Trophoblast cell (in vitro differentiated cells and primary cell): ENCODE measurements around the gene SPINT1.

Source experiments
- DNase-seq, 2 donors: peaks; one replicate each; pipeline ENCODE4 v3.0.0-alpha.2; 2016
- H2AFZ ChIP-seq: 2 replicates; pipeline ENCODE4 v1.6.1; 2013; ENCODE audit warnings: low read length, moderate library complexity, mild to moderate bottlenecking; ENCODE audit not compliant: insufficient read depth, poor library complexity
- H2AK5ac ChIP-seq: 2 replicates; pipeline ENCODE4 v1.6.1; 2013; ENCODE audit warnings: mild to moderate bottlenecking, low read length
- H2BK120ac ChIP-seq: 2 replicates; pipeline ENCODE4 v1.6.1; 2013; ENCODE audit warnings: low read length, mild to moderate bottlenecking, moderate library complexity; ENCODE audit not compliant: insufficient read depth, poor library complexity
- H2BK12ac ChIP-seq: 2 replicates; pipeline ENCODE4 v1.6.1; 2013; ENCODE audit warnings: mild to moderate bottlenecking, low read length, moderate library complexity
- H2BK5ac ChIP-seq: 2 replicates; pipeline ENCODE4 v1.6.1; 2013; ENCODE audit warnings: low read length, low read depth, moderate library complexity, mild to moderate bottlenecking; ENCODE audit not compliant: poor library complexity
- H3K14ac ChIP-seq: 2 replicates; pipeline ENCODE4 v1.6.1; 2013; ENCODE audit warnings: mild to moderate bottlenecking, low read length
- H3K18ac ChIP-seq: 2 replicates; pipeline ENCODE4 v1.6.1; 2013; ENCODE audit warnings: mild to moderate bottlenecking, low read length
- H3K23ac ChIP-seq: 2 replicates; pipeline ENCODE4 v1.6.1; 2013; ENCODE audit warnings: low read length
- H3K27ac ChIP-seq: 2 replicates; pipeline ENCODE4 v1.5.1; 2013; ENCODE audit warnings: low read depth, mild to moderate bottlenecking, inconsistent platforms, low read length, moderate library complexity
- H3K27me3 ChIP-seq: 2 replicates; pipeline ENCODE4 v1.6.1; 2013; ENCODE audit warnings: inconsistent platforms, mild to moderate bottlenecking, low read length, moderate library complexity; ENCODE audit not compliant: insufficient read depth
- H3K36me3 ChIP-seq, 2 experiments: 1 replicate in 1 of 2; 2 replicates in 1 of 2; pipeline ENCODE4 v1.6.1; 2013; ENCODE audit warnings: low read length in 2 of 2, mild to moderate bottlenecking in 2 of 2, moderate library complexity in 1 of 2; ENCODE audit not compliant: insufficient read depth in 2 of 2, control insufficient read depth in 1 of 2
- H3K4ac ChIP-seq: 2 replicates; pipeline ENCODE4 v1.6.1; 2013; ENCODE audit warnings: low read depth, mild to moderate bottlenecking, low read length, moderate library complexity
- H3K4me1 ChIP-seq, 2 experiments: 1 replicate in 1 of 2; 2 replicates in 1 of 2; pipeline ENCODE4 v1.6.1; 2013; ENCODE audit warnings: low read length in 2 of 2, mild to moderate bottlenecking in 2 of 2, moderate library complexity in 1 of 2; ENCODE audit not compliant: insufficient read depth in 2 of 2, control insufficient read depth in 1 of 2
- H3K4me2 ChIP-seq: 2 replicates; pipeline ENCODE4 v1.6.1; 2013; ENCODE audit warnings: inconsistent platforms, mild to moderate bottlenecking, low read length, moderate library complexity
- H3K4me3 ChIP-seq: 2 replicates; pipeline ENCODE4 v1.5.1; 2013; ENCODE audit warnings: mild to moderate bottlenecking, low read depth, low read length, inconsistent platforms
- H3K79me1 ChIP-seq: one replicate; pipeline ENCODE4 v1.6.1; 2013; ENCODE audit warnings: low read length
- H3K79me2 ChIP-seq: 2 replicates; pipeline ENCODE4 v1.6.1; 2013; ENCODE audit warnings: low read length, mild to moderate bottlenecking; ENCODE audit not compliant: control insufficient read depth, insufficient read depth, poor library complexity
- H3K9ac ChIP-seq: 2 replicates; pipeline ENCODE4 v1.6.1; 2013; ENCODE audit warnings: mild to moderate bottlenecking, low read length
- H3K9me3 ChIP-seq: 2 replicates; pipeline ENCODE4 v1.6.1; 2013; ENCODE audit warnings: low read depth, mild to moderate bottlenecking, control low read depth, inconsistent platforms, low read length; ENCODE audit not compliant: insufficient read depth
- H4K12ac ChIP-seq: 2 replicates; pipeline ENCODE4 v1.6.1; 2013; ENCODE audit warnings: low read depth, mild to moderate bottlenecking, low read length, moderate library complexity
- H4K8ac ChIP-seq: 2 replicates; pipeline ENCODE4 v1.6.1; 2013; ENCODE audit warnings: low read depth, mild to moderate bottlenecking, low read length, moderate library complexity
- H4K91ac ChIP-seq: one replicate; pipeline ENCODE4 v1.6.1; 2013; ENCODE audit warnings: low read depth, mild to moderate bottlenecking, low read length, moderate library complexity
- WGBS: extraction: QIAGEN DNeasy Blood & Tissue Kit; methylation state at CpG from one replicate; pipeline ENCODE4 v1.1.7; 2013; ENCODE audit warnings: missing lambda C conversion rate; ENCODE audit not compliant: insufficient read length, insufficient coverage; ENCODE audit errors: extremely low coverage; 5-methylcytosine and 5-hydroxymethylcytosine counted together

Gene SPINT1

GRCh38 chr15:40819048-40819447, 24.8 kb upstream of the SPINT1 start:
- no peak overlapping the region for H2BK5ac ChIP-seq
- H2AK5ac ChIP-seq = no peak overlapping the region
- H3K4me1 ChIP-seq = peaks cover 5 to 8% of the 10 kb centered on the region in 2 experiments
- no CpG with 5 or more reads among the region's 7 CpGs for WGBS
- H3K14ac ChIP-seq = no peak overlapping the region
- no peaks in the 10 kb centered on the region for H3K27me3 ChIP-seq
- no peak overlapping the region for H4K8ac ChIP-seq
- H2BK12ac ChIP-seq = no peak overlapping the region
- H3K4ac ChIP-seq = no peak overlapping the region
- no peak overlapping the region for H3K4me2 ChIP-seq
- H3K27ac ChIP-seq = no peak overlapping the region
- H2AFZ ChIP-seq = no peak overlapping the region
- no peaks in the 10 kb centered on the region for H3K79me2 ChIP-seq
- no peak overlapping the region for H3K4me3 ChIP-seq
- no peak overlapping the region for H3K18ac ChIP-seq
- H3K9me3 ChIP-seq = no peaks in the 10 kb centered on the region
- H3K9ac ChIP-seq = no peak overlapping the region
- DNase-seq = no peak
- H3K23ac ChIP-seq = no peak overlapping the region
- H4K91ac ChIP-seq = no peak overlapping the region
- H3K36me3 ChIP-seq = peaks cover 0 to 6% of the 10 kb centered on the region in 2 experiments
- no peaks in the 10 kb centered on the region for H3K79me1 ChIP-seq
- H4K12ac ChIP-seq = no peak overlapping the region
- H2BK120ac ChIP-seq = no peak overlapping the region

GRCh38 chr15:40821195-40821594, 22.7 kb upstream of the SPINT1 start:
- H2BK12ac ChIP-seq = no peak overlapping the region
- H2BK120ac ChIP-seq = no peak overlapping the region
- no peak overlapping the region for H3K14ac ChIP-seq
- H4K8ac ChIP-seq = no peak overlapping the region
- H3K23ac ChIP-seq = no peak overlapping the region
- no peaks in the 10 kb centered on the region for H3K9me3 ChIP-seq
- no peaks in the 10 kb centered on the region for H3K79me1 ChIP-seq
- H3K27ac ChIP-seq = no peak overlapping the region
- H3K18ac ChIP-seq = no peak overlapping the region
- no peak overlapping the region for H2AK5ac ChIP-seq
- H3K4ac ChIP-seq = no peak overlapping the region
- H3K27me3 ChIP-seq = no peaks in the 10 kb centered on the region
- no peak overlapping the region for H2BK5ac ChIP-seq
- H4K12ac ChIP-seq = no peak overlapping the region
- H3K36me3 ChIP-seq = no peaks in the 10 kb centered on the region
- peaks cover 5 to 7% of the 10 kb centered on the region in 2 experiments for H3K4me1 ChIP-seq
- no peak for DNase-seq
- H3K4me3 ChIP-seq = no peak overlapping the region
- WGBS = no CpG with 5 or more reads among the region's 2 CpGs
- H3K79me2 ChIP-seq = no peaks in the 10 kb centered on the region
- no peak overlapping the region for H3K9ac ChIP-seq
- no peak overlapping the region for H2AFZ ChIP-seq
- no peak overlapping the region for H3K4me2 ChIP-seq
- H4K91ac ChIP-seq = no peak overlapping the region

- H3K36me3 ChIP-seq = no peaks in the 10 kb centered on the region
- H4K91ac ChIP-seq = no peak overlapping the region
- H3K27me3 ChIP-seq = no peaks in the 10 kb centered on the region
- no peak overlapping the region for H3K23ac ChIP-seq
- peaks cover 5 to 7% of the 10 kb centered on the region in 2 experiments for H3K4me1 ChIP-seq
- H3K4me3 ChIP-seq = no peak overlapping the region
- no peaks in the 10 kb centered on the region for H3K9me3 ChIP-seq
- no peak overlapping the region for H2BK5ac ChIP-seq
- no peak overlapping the region for H2BK120ac ChIP-seq
- H2AFZ ChIP-seq = no peak overlapping the region
- no peak overlapping the region for H4K12ac ChIP-seq
- no peak overlapping the region for H3K4ac ChIP-seq
- DNase-seq = peak in 1 of 2 donors; percentile 37
- H3K9ac ChIP-seq = no peak overlapping the region
- no peak overlapping the region for H3K27ac ChIP-seq
- WGBS = no CpG with 5 or more reads among the region's 1 CpG
- H3K14ac ChIP-seq = no peak overlapping the region
- H4K8ac ChIP-seq = no peak overlapping the region
- no peak overlapping the region for H2BK12ac ChIP-seq
- H3K18ac ChIP-seq = no peak overlapping the region
- H3K4me2 ChIP-seq = no peak overlapping the region
- no peak overlapping the region for H2AK5ac ChIP-seq
- no peaks in the 10 kb centered on the region for H3K79me2 ChIP-seq
- no peaks in the 10 kb centered on the region for H3K79me1 ChIP-seq
Measured at GRCh38 chr15:40823572-40824343, 20.1 kb upstream of the SPINT1 start.

GRCh38 chr15:40825661-40826422, 18.0 kb upstream of the SPINT1 start:
- Histone ChIP-seq H4K8ac (no peak overlapping the region), H4K91ac (no peak overlapping the region), H3K27ac (no peak overlapping the region), H2BK120ac (peak overlapping the region; percentile 13), H3K4me3 (no peak overlapping the region), H2AFZ (no peak overlapping the region), H3K9ac (no peak overlapping the region), H2BK12ac (no peak overlapping the region), H3K4ac (no peak overlapping the region), H3K4me1 (peaks cover 5 to 7% of the 10 kb centered on the region in 2 experiments), H3K79me2 (no peaks in the 10 kb centered on the region), H3K18ac (no peak overlapping the region), H3K4me2 (no peak overlapping the region), H2BK5ac (no peak overlapping the region), H3K23ac (no peak overlapping the region), H3K27me3 (no peaks in the 10 kb centered on the region), H2AK5ac (no peak overlapping the region), H3K79me1 (no peaks in the 10 kb centered on the region), H3K36me3 (no peaks in the 10 kb centered on the region), H3K14ac (no peak overlapping the region), H3K9me3 (no peaks in the 10 kb centered on the region), H4K12ac (no peak overlapping the region)
- peak; percentile 98 for DNase-seq
- no CpG with 5 or more reads among the region's 5 CpGs for WGBS
